CD14-positive monocyte (primary cell): Measurements from ENCODE around the gene DLX5. TPM values are rescaled to one million over a fixed set of nuclear protein-coding genes. Genes with fewer than 3 reads are reported as not detected.

Experiments used
- DNase-seq, 3 donors: peaks; one replicate each; pipeline ENCODE4 v3.0.0-alpha.2; 2011 to 2022
- H2AFZ ChIP-seq: 2 replicates; pipeline ENCODE4 v1.6.0; 2012; ENCODE audit warnings: mild to moderate bottlenecking, low read depth, low read length, inconsistent platforms; ENCODE audit not compliant: insufficient read depth, poor library complexity, severe bottlenecking
- H3K27ac ChIP-seq, 2 donors: 1 replicate in 1 of 2; 2 replicates in 1 of 2; pipeline ENCODE4 v1.5.1; 2012 to 2013; ENCODE audit warnings: low read length in 2 of 2, control low read depth in 1 of 2, inconsistent platforms in 1 of 2, low read depth in 1 of 2, mild to moderate bottlenecking in 1 of 2
- H3K27me3 ChIP-seq, 2 donors: one replicate each; pipeline versions ENCODE4 v1.6.0 to v1.6.1; 2011 to 2013; ENCODE audit warnings: low read length in 2 of 2; ENCODE audit not compliant: control insufficient read depth in 2 of 2, insufficient read depth in 2 of 2
- H3K36me3 ChIP-seq, 2 donors: replicated peaks in 1 of 2; 1 replicate in 1 of 2; 2 replicates in 1 of 2; pipeline versions ENCODE4 v1.5.1 to v1.6.1; 2012 to 2013; ENCODE audit warnings: low read length in 2 of 2, control low read depth in 1 of 2, inconsistent platforms in 1 of 2, mild to moderate bottlenecking in 1 of 2; ENCODE audit not compliant: insufficient read depth in 2 of 2, control insufficient read depth in 1 of 2
- H3K4me1 ChIP-seq, 2 donors: 1 replicate in 1 of 2; 2 replicates in 1 of 2; pipeline versions ENCODE4 v1.5.1 to v1.6.1; 2012 to 2013; ENCODE audit warnings: low read length in 2 of 2, control low read depth in 1 of 2, inconsistent platforms in 1 of 2, mild to moderate bottlenecking in 1 of 2, moderate library complexity in 1 of 2; ENCODE audit not compliant: insufficient read depth in 2 of 2, control insufficient read depth in 1 of 2
- H3K4me2 ChIP-seq: replicated peaks from 2 replicates; pipeline ENCODE3; 2012; ENCODE audit warnings: low read length, moderate library complexity, mild to moderate bottlenecking; ENCODE audit not compliant: poor library complexity, severe bottlenecking; ENCODE audit errors: extremely low read depth
- H3K4me3 ChIP-seq, 3 experiments: fragments of 200-600 bp in 1 of 3; sonication (generic) in 1 of 3; replicated peaks in 1 of 3; 1 replicate in 2 of 3; 2 replicates in 1 of 3; pipeline ENCODE4 v1.5.1; 2011 to 2013; ENCODE audit warnings: low read length in 3 of 3, mild to moderate bottlenecking in 3 of 3, control low read depth in 2 of 3, low read depth in 2 of 3, inconsistent platforms in 1 of 3, moderate library complexity in 1 of 3
- H3K79me2 ChIP-seq: 2 replicates; pipeline ENCODE4 v1.6.0; 2012; ENCODE audit warnings: mild to moderate bottlenecking, control low read depth, inconsistent platforms, low read length, moderate library complexity; ENCODE audit not compliant: insufficient read depth
- H3K9ac ChIP-seq: 2 replicates; pipeline ENCODE4 v1.6.0; 2017; ENCODE audit warnings: low read length, mild to moderate bottlenecking; ENCODE audit not compliant: insufficient read depth, poor library complexity, severe bottlenecking
- H3K9me3 ChIP-seq, 2 donors: replicated peaks in 1 of 2; 1 replicate in 1 of 2; 2 replicates in 1 of 2; pipeline versions ENCODE4 v1.5.1 to v1.6.1; 2012 to 2013; ENCODE audit warnings: low read length in 2 of 2, control low read depth in 1 of 2; ENCODE audit not compliant: control insufficient read depth in 1 of 2, insufficient read depth in 1 of 2
- H4K20me1 ChIP-seq: 2 replicates; pipeline ENCODE4 v1.6.0; 2012; ENCODE audit warnings: mild to moderate bottlenecking, low read length, control low read depth, moderate library complexity; ENCODE audit not compliant: insufficient read depth
- H3K27ac Mint-ChIP-seq, 7 donors: one replicate each; pipeline ENCODE4 v1.8.0; 2020; ENCODE audit warnings: mild to moderate bottlenecking in 7 of 7, mixed read lengths in 7 of 7, moderate library complexity in 6 of 7, inconsistent platforms in 2 of 7
- H3K27me3 Mint-ChIP-seq, 3 donors: one replicate each; pipeline ENCODE4 v1.8.0; 2021 to 2022; ENCODE audit warnings: low read depth in 3 of 3, mild to moderate bottlenecking in 3 of 3, mixed read lengths in 3 of 3, moderate library complexity in 3 of 3, inconsistent platforms in 1 of 3
- H3K36me3 Mint-ChIP-seq, 2 donors: one replicate each; pipeline ENCODE4 v1.8.0; 2020; ENCODE audit warnings: mixed read lengths in 2 of 2, inconsistent platforms in 1 of 2, mild to moderate bottlenecking in 1 of 2
- H3K4me1 Mint-ChIP-seq: one replicate; pipeline ENCODE4 v1.8.0; 2020; ENCODE audit warnings: mild to moderate bottlenecking, mixed read lengths
- H3K4me3 Mint-ChIP-seq, 2 donors: one replicate each; pipeline ENCODE4 v1.8.0; 2020; ENCODE audit warnings: mild to moderate bottlenecking in 2 of 2, mixed read lengths in 2 of 2, moderate library complexity in 1 of 2
- H3K9me3 Mint-ChIP-seq, 7 donors: one replicate each; pipeline ENCODE4 v1.8.0; 2020 to 2022; ENCODE audit warnings: mixed read lengths in 7 of 7, mild to moderate bottlenecking in 6 of 7, moderate library complexity in 6 of 7, inconsistent platforms in 2 of 7
- CTCF ChIP-seq: fragments of 200-600 bp; IDR thresholded peaks from one replicate; pipeline ENCODE4 v1.8.0; 2022; ENCODE audit warnings: antibody characterized with exemption, mild to moderate bottlenecking
- WGBS: methylation state at CpG from one replicate; pipeline ENCODE4 v1.1.5; 2013; ENCODE audit warnings: missing lambda C conversion rate; ENCODE audit not compliant: insufficient coverage; 5-methylcytosine and 5-hydroxymethylcytosine counted together
- intact Hi-C, 2 donors: fragments of 100-400 bp; cut with micrococcal nuclease; formaldehyde crosslinking; loops; one replicate each; pipeline versions ENCODE4 v1.15.0 to v1.15.1; 2023
- polyA plus RNA-seq, 3 donors: library from polyadenylated mRNA; depleted of rRNA in 1 of 3; unstranded in 2 of 3; stranded (reverse) in 1 of 3; fragments of 300-500 nt in 2 of 3; fragments of >200 nt in 1 of 3; fragmentation: Illumina TruSeq in 2 of 3; gene quantifications; 1 replicate in 2 of 3; 2 replicates in 1 of 3; pipeline ENCODE4 v1.2.3, GENCODE V29; 2012 to 2021

The DLX5 gene
- polyA plus RNA-seq, 3 donors = not detected

DNA sequence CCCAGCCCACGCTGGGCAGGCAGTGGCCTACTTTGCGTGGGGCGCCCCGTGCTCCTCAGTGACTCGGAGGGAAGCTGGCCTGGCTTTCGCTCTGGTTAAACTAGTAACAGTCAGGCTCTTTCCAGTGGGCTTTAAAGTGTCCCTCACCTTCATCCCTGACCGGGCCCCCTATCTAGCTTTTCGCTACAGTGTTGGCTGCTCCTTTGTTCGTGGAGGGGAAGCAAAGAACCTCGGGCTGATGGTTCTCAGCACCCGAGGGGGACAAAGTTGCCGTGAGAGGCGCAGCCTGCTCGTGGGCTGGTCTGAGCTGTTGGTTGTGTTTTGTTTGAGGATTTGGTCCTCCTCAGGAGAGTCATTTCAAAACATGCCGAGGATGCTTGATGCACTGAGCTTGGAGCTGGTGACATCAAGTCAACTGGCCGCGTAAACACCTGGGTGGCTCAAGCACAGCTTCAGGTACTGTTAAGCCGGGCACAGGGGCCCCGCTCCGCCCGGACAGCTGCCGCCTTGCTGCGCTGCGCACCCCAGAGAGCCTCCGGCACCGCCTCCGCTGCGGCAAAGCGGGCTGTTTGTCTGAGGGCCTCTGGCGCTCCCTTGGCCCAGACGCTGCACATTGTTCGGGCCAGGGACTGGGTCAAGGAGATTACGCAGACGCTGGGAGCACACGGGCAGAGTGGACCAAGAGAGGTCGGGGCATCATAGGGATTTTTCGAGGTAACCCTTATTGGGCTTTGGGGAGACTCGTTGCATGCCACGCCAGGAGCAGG is 17.6 kb downstream of the DLX5 start:
- peak overlapping the region; percentile 55 for H3K4me2 ChIP-seq
- H4K20me1 ChIP-seq = no peaks in the 10 kb centered on the region
- no peak for DNase-seq
- peaks cover 89 to 94% of the 10 kb centered on the region in 2 donors for H3K27me3 ChIP-seq
- intact Hi-C loops = no loop called here
- TF ChIP-seq CTCF = no peak
- H2AFZ ChIP-seq = no peak overlapping the region
- no peak overlapping the region for H3K27ac Mint-ChIP-seq
- peaks cover 14% of the 10 kb centered on the region for H3K4me1 Mint-ChIP-seq
- no peaks in the 10 kb centered on the region for H3K79me2 ChIP-seq
- H3K27ac ChIP-seq = no peak overlapping the region
- H3K36me3 ChIP-seq = no peaks in the 10 kb centered on the region
- 4% methylated on average over 35 of the region's 39 CpGs for WGBS
- H3K9me3 ChIP-seq = peaks cover 7 to 75% of the 10 kb centered on the region in 2 donors
- H3K4me1 ChIP-seq = peaks cover 0 to 7% of the 10 kb centered on the region in 2 donors
- H3K4me3 Mint-ChIP-seq = peak overlapping the region; percentile 59 to 83
- H3K27me3 Mint-ChIP-seq = peaks cover 94 to 96% (median 95%) of the 10 kb centered on the region in 3 donors
- H3K9ac ChIP-seq = no peak overlapping the region
- peaks cover 0 to 7% of the 10 kb centered on the region in 2 donors for H3K36me3 Mint-ChIP-seq
- peaks cover 0 to 42% (median 25%) of the 10 kb centered on the region in 7 donors for H3K9me3 Mint-ChIP-seq
- no peak overlapping the region for H3K4me3 ChIP-seq

GRCh38 chr7:97006055-97006815 is 18.4 kb downstream of the DLX5 start:
- Mint-ChIP-seq H3K27me3 (peaks cover 94 to 96% (median 95%) of the 10 kb centered on the region in 3 donors), H3K27ac (no peak overlapping the region), H3K4me1 (peaks cover 14% of the 10 kb centered on the region), H3K9me3 (peaks cover 0 to 44% (median 27%) of the 10 kb centered on the region in 7 donors), H3K36me3 (peaks cover 0 to 7% of the 10 kb centered on the region in 2 donors), H3K4me3 (peak overlapping the region; percentile 59 to 86)
- H4K20me1 ChIP-seq = no peaks in the 10 kb centered on the region
- H3K9me3 ChIP-seq = peaks cover 7 to 72% of the 10 kb centered on the region in 2 donors
- no peak overlapping the region for H3K9ac ChIP-seq
- H3K36me3 ChIP-seq = no peaks in the 10 kb centered on the region
- no peak for DNase-seq
- H3K4me3 ChIP-seq = peak overlapping the region in 1 of 3 experiments; percentile 20
- H3K4me1 ChIP-seq = peaks cover 0 to 7% of the 10 kb centered on the region in 2 donors
- no peak overlapping the region for H3K27ac ChIP-seq
- peak overlapping the region; percentile 55 for H3K4me2 ChIP-seq
- under 1% methylated on average over 76 of the region's 83 CpGs for WGBS
- peaks cover 89 to 94% of the 10 kb centered on the region in 2 donors for H3K27me3 ChIP-seq
- H3K79me2 ChIP-seq = no peaks in the 10 kb centered on the region
- H2AFZ ChIP-seq = no peak overlapping the region
- TF ChIP-seq CTCF = no peak
- intact Hi-C loops = no loop called here
